ENCODE measurements around the gene EDDM13. TPM values are rescaled to one million over a fixed set of nuclear protein-coding genes. Genes with fewer than 3 reads are reported as not detected.

The EDDM13 gene
- not detected in 2 replicates for total RNA-seq

GRCh38 chr19:56272161-56272798 is at the start of gene EDDM13:
EDDM13 (plus strand) TSS chr19:56272748; CDS start chr19:56272835, 87 bp downstream.

GRCh38 chr19:56314381-56315076 is 42.0 kb downstream of the EDDM13 start, which contains the start of gene ZSCAN5A:
ZSCAN5A (minus strand) TSS chr19:56314839; CDS start chr19:56225046, 89,793 bp downstream.

Other genes starting within 250 kb of the EDDM13 start
- gene ZNF787, start 151.5 kb upstream of the EDDM13 start, total RNA-seq = 21.7 and 29.7 TPM in 2 replicates
- gene ZNF444, start 131.5 kb upstream of the EDDM13 start, total RNA-seq = 15.7 and 20.4 TPM in 2 replicates
- gene GALP, start 96.7 kb upstream of the EDDM13 start, total RNA-seq = not detected in 2 replicates
- not detected in 2 replicates for gene ZSCAN5B, start 75.0 kb upstream of the EDDM13 start, total RNA-seq
- not detected in 2 replicates for gene ZSCAN5C, start 70.5 kb upstream of the EDDM13 start, total RNA-seq
- gene ZSCAN5A, start 42.1 kb downstream of the EDDM13 start, total RNA-seq = 5.9 and 8.5 TPM in 2 replicates
- 3.0 and 3.9 TPM in 2 replicates for gene ZNF582, start 120.8 kb downstream of the EDDM13 start, total RNA-seq
- 6.6 and 7.4 TPM in 2 replicates for gene ZNF583, start 131.6 kb downstream of the EDDM13 start, total RNA-seq
- 9.2 and 10.0 TPM in 2 replicates for gene ZNF667, start 204.6 kb downstream of the EDDM13 start, total RNA-seq
- gene ZNF471, start 235.1 kb downstream of the EDDM13 start, total RNA-seq = 5.3 and 9.1 TPM in 2 replicates